ENCODE measurements around the gene NCAM2. TPM values are rescaled to one million over a fixed set of nuclear protein-coding genes. Genes with fewer than 3 reads are reported as not detected.
A peak's percentile ranks its signal among the peaks of the same experiment; 100 is the strongest.

Gene NCAM2
- total and polyA plus RNA-seq, 4 donors = 30.7 to 138 (median 61.1) TPM

GRCh38 chr21:20998456-20998789 lies 214 bp downstream of the NCAM2 start:
- Histone ChIP-seq H3K4me3 (ENCODE audit: low read depth, low read length) (peak overlapping the region; percentile 69), H3K4me1 (ENCODE audit: control insufficient read depth, insufficient read depth, low read length) (peaks cover 13% of the 10 kb centered on the region), H3K27me3 (ENCODE audit: control insufficient read depth, insufficient read depth, low read length) (no peaks in the 10 kb centered on the region), H3K36me3 (ENCODE audit: control insufficient read depth, insufficient read depth, low read length) (no peaks in the 10 kb centered on the region), H3K27ac (ENCODE audit: low read depth, low read length) (peak overlapping the region; percentile 36), H3K9me3 (ENCODE audit: control insufficient read depth, insufficient read depth, low read length) (no peaks in the 10 kb centered on the region)
- WGBS (ENCODE audit: insufficient coverage) = 0% methylated on average over 6 of the region's 14 CpGs
- DNase-seq (ENCODE audit: low read depth in 4 of 6, low spot score in 6 of 6) = no peak

GRCh38 chr21:20998886-20999285 lies 677 bp downstream of the NCAM2 start:
- H3K4me1 ChIP-seq (ENCODE audit: control insufficient read depth, insufficient read depth, low read length) = peaks cover 13% of the 10 kb centered on the region
- peak in 3 of 6 donors; percentile 40 to 69 (median 47) for DNase-seq (ENCODE audit: low read depth in 4 of 6, low spot score in 6 of 6)
- H3K27ac ChIP-seq (ENCODE audit: low read depth, low read length) = peak overlapping the region; percentile 47
- H3K27me3 ChIP-seq (ENCODE audit: control insufficient read depth, insufficient read depth, low read length) = no peaks in the 10 kb centered on the region
- no CpG with 5 or more reads among the region's 5 CpGs for WGBS (ENCODE audit: insufficient coverage)
- peak overlapping the region; percentile 69 for H3K4me3 ChIP-seq (ENCODE audit: low read depth, low read length)
- no peaks in the 10 kb centered on the region for H3K36me3 ChIP-seq (ENCODE audit: control insufficient read depth, insufficient read depth, low read length)
- no peaks in the 10 kb centered on the region for H3K9me3 ChIP-seq (ENCODE audit: control insufficient read depth, insufficient read depth, low read length)

GRCh38 chr21:20999659-21000058 lies 1.4 kb downstream of the NCAM2 start:
- peaks cover 13% of the 10 kb centered on the region for H3K4me1 ChIP-seq (ENCODE audit: control insufficient read depth, insufficient read depth, low read length)
- H3K9me3 ChIP-seq (ENCODE audit: control insufficient read depth, insufficient read depth, low read length) = no peaks in the 10 kb centered on the region
- peak in 4 of 6 donors; percentile 71 to 96 (median 86) for DNase-seq (ENCODE audit: low read depth in 4 of 6, low spot score in 6 of 6)
- H3K27me3 ChIP-seq (ENCODE audit: control insufficient read depth, insufficient read depth, low read length) = no peaks in the 10 kb centered on the region
- no peaks in the 10 kb centered on the region for H3K36me3 ChIP-seq (ENCODE audit: control insufficient read depth, insufficient read depth, low read length)
- WGBS (ENCODE audit: insufficient coverage) = 0% methylated on average over 1 of the region's 3 CpGs
- H3K4me3 ChIP-seq (ENCODE audit: low read depth, low read length) = peak overlapping the region; percentile 69
- peak overlapping the region; percentile 75 for H3K27ac ChIP-seq (ENCODE audit: low read depth, low read length)

GRCh38 chr21:21000591-21001175 lies 2.5 kb downstream of the NCAM2 start:
- no peaks in the 10 kb centered on the region for H3K9me3 ChIP-seq (ENCODE audit: control insufficient read depth, insufficient read depth, low read length)
- H3K27me3 ChIP-seq (ENCODE audit: control insufficient read depth, insufficient read depth, low read length) = no peaks in the 10 kb centered on the region
- H3K4me3 ChIP-seq (ENCODE audit: low read depth, low read length) = peak overlapping the region; percentile 69
- DNase-seq (ENCODE audit: low read depth in 4 of 6, low spot score in 6 of 6) = peak in 3 of 6 donors; percentile 50 to 75 (median 72)
- WGBS (ENCODE audit: insufficient coverage) = 33% methylated on average over 1 of the region's 3 CpGs
- H3K36me3 ChIP-seq (ENCODE audit: control insufficient read depth, insufficient read depth, low read length) = no peaks in the 10 kb centered on the region
- peaks cover 13% of the 10 kb centered on the region for H3K4me1 ChIP-seq (ENCODE audit: control insufficient read depth, insufficient read depth, low read length)
- peak overlapping the region; percentile 75 for H3K27ac ChIP-seq (ENCODE audit: low read depth, low read length)

GRCh38 chr21:21001591-21002100 lies 3.4 kb downstream of the NCAM2 start:
- Histone ChIP-seq H3K36me3 (ENCODE audit: control insufficient read depth, insufficient read depth, low read length) (no peaks in the 10 kb centered on the region), H3K4me1 (ENCODE audit: control insufficient read depth, insufficient read depth, low read length) (peaks cover 12% of the 10 kb centered on the region), H3K27ac (ENCODE audit: low read depth, low read length) (peak overlapping the region; percentile 75), H3K27me3 (ENCODE audit: control insufficient read depth, insufficient read depth, low read length) (no peaks in the 10 kb centered on the region), H3K9me3 (ENCODE audit: control insufficient read depth, insufficient read depth, low read length) (no peaks in the 10 kb centered on the region), H3K4me3 (ENCODE audit: low read depth, low read length) (peak overlapping the region; percentile 16)
- no CpG with 5 or more reads among the region's 6 CpGs for WGBS (ENCODE audit: insufficient coverage)
- peak in 3 of 6 donors; percentile 17 to 36 (median 28) for DNase-seq (ENCODE audit: low read depth in 4 of 6, low spot score in 6 of 6)

- 20% methylated on average over 1 of the region's 4 CpGs for WGBS (ENCODE audit: insufficient coverage)
Measured at GRCh38 chr21:21002153-21002552, 3.9 kb downstream of the NCAM2 start.

GRCh38 chr21:21003701-21004100 lies 5.5 kb downstream of the NCAM2 start:
- H3K27ac ChIP-seq (ENCODE audit: low read depth, low read length) = no peak overlapping the region
- no peaks in the 10 kb centered on the region for H3K27me3 ChIP-seq (ENCODE audit: control insufficient read depth, insufficient read depth, low read length)
- no peaks in the 10 kb centered on the region for H3K4me1 ChIP-seq (ENCODE audit: control insufficient read depth, insufficient read depth, low read length)
- WGBS (ENCODE audit: insufficient coverage) = no CpG with 5 or more reads among the region's 4 CpGs
- no peak overlapping the region for H3K4me3 ChIP-seq (ENCODE audit: low read depth, low read length)
- DNase-seq (ENCODE audit: low read depth in 4 of 6, low spot score in 6 of 6) = peak in 2 of 6 donors; percentile 48 to 70
- no peaks in the 10 kb centered on the region for H3K9me3 ChIP-seq (ENCODE audit: control insufficient read depth, insufficient read depth, low read length)
- no peaks in the 10 kb centered on the region for H3K36me3 ChIP-seq (ENCODE audit: control insufficient read depth, insufficient read depth, low read length)

More at GRCh38 chr21:21002153-21002552, 3.9 kb downstream of the NCAM2 start:
- Histone ChIP-seq H3K9me3 (ENCODE audit: control insufficient read depth, insufficient read depth, low read length) (no peaks in the 10 kb centered on the region), H3K27me3 (ENCODE audit: control insufficient read depth, insufficient read depth, low read length) (no peaks in the 10 kb centered on the region), H3K4me1 (ENCODE audit: control insufficient read depth, insufficient read depth, low read length) (peaks cover 7% of the 10 kb centered on the region), H3K27ac (ENCODE audit: low read depth, low read length) (peak overlapping the region; percentile 75), H3K36me3 (ENCODE audit: control insufficient read depth, insufficient read depth, low read length) (no peaks in the 10 kb centered on the region), H3K4me3 (ENCODE audit: low read depth, low read length) (peak overlapping the region; percentile 16)
- DNase-seq (ENCODE audit: low read depth in 4 of 6, low spot score in 6 of 6) = peak in 2 of 6 donors; percentile 21 to 61

- Histone ChIP-seq H3K27ac (ENCODE audit: low read depth, low read length) (no peak overlapping the region), H3K9me3 (ENCODE audit: control insufficient read depth, insufficient read depth, low read length) (no peaks in the 10 kb centered on the region), H3K27me3 (ENCODE audit: control insufficient read depth, insufficient read depth, low read length) (no peaks in the 10 kb centered on the region), H3K4me3 (ENCODE audit: low read depth, low read length) (no peak overlapping the region), H3K36me3 (ENCODE audit: control insufficient read depth, insufficient read depth, low read length) (no peaks in the 10 kb centered on the region), H3K4me1 (ENCODE audit: control insufficient read depth, insufficient read depth, low read length) (no peaks in the 10 kb centered on the region)
- no peak for DNase-seq (ENCODE audit: low read depth in 4 of 6, low spot score in 6 of 6)
- WGBS (ENCODE audit: insufficient coverage) = no CpG with 5 or more reads among the region's 6 CpGs
Measured at GRCh38 chr21:21007606-21008005, 9.4 kb downstream of the NCAM2 start.

GRCh38 chr21:21010228-21010627 lies 12.0 kb downstream of the NCAM2 start:
- no peak for DNase-seq (ENCODE audit: low read depth in 4 of 6, low spot score in 6 of 6)
- WGBS (ENCODE audit: insufficient coverage) = no CpG with 5 or more reads among the region's 3 CpGs
- H3K27ac ChIP-seq (ENCODE audit: low read depth, low read length) = no peak overlapping the region
- no peaks in the 10 kb centered on the region for H3K36me3 ChIP-seq (ENCODE audit: control insufficient read depth, insufficient read depth, low read length)
- no peaks in the 10 kb centered on the region for H3K9me3 ChIP-seq (ENCODE audit: control insufficient read depth, insufficient read depth, low read length)
- no peak overlapping the region for H3K4me3 ChIP-seq (ENCODE audit: low read depth, low read length)
- no peaks in the 10 kb centered on the region for H3K27me3 ChIP-seq (ENCODE audit: control insufficient read depth, insufficient read depth, low read length)
- no peaks in the 10 kb centered on the region for H3K4me1 ChIP-seq (ENCODE audit: control insufficient read depth, insufficient read depth, low read length)

GRCh38 chr21:21010698-21011097 lies 12.5 kb downstream of the NCAM2 start:
- Histone ChIP-seq H3K36me3 (ENCODE audit: control insufficient read depth, insufficient read depth, low read length) (no peaks in the 10 kb centered on the region), H3K9me3 (ENCODE audit: control insufficient read depth, insufficient read depth, low read length) (no peaks in the 10 kb centered on the region), H3K4me3 (ENCODE audit: low read depth, low read length) (no peak overlapping the region), H3K4me1 (ENCODE audit: control insufficient read depth, insufficient read depth, low read length) (no peaks in the 10 kb centered on the region), H3K27ac (ENCODE audit: low read depth, low read length) (no peak overlapping the region), H3K27me3 (ENCODE audit: control insufficient read depth, insufficient read depth, low read length) (no peaks in the 10 kb centered on the region)
- no peak for DNase-seq (ENCODE audit: low read depth in 4 of 6, low spot score in 6 of 6)
- WGBS (ENCODE audit: insufficient coverage) = no CpG with 5 or more reads among the region's 3 CpGs
